Eye (tissue), 1 donor: ENCODE measurements around the gene C13orf46.

Experiments used
- DNase-seq: peaks from one replicate; pipeline ENCODE4 v3.0.0-alpha.2; 2015

Gene C13orf46

DNA sequence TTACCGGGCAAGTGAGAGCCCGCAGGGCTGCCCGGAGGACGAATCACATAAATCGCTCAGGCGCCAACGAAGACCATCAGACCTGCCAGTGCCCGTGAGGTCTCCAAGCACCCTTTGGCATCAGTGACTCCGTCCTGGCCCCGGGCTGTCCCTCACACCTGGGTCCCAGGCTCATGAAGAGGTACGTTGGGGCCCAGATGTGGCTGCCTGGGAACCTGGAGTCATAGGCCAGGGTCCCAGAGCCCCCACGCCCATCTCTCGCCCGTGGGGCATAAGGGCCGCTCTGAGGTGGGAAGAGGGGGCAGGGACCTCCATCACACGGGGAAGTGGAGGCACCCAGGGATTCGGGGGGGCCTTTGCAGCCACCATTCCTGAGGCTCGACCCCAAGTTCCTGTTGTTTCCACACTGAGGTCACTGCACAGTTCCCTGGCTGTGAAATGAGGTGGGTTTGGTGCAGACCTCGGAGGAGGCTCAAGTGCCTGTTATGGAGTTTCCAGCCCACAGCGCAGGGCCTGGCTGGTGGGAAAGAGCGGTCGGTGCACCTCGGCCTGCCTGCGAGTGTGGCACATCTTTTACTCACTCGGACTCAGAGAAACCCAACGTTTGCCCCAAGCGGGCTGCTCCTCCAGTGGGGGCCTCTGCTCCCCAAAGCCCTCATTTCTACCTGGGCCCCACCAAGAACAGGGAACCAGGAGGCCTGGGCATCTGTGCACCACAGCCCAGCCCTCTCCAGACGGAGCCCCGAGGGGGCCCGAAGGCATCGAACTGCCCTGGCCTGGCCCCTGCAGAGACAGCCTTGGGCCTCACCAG, 35.9 kb upstream of the C13orf46 start:
- DNase-seq = no peak

DNA sequence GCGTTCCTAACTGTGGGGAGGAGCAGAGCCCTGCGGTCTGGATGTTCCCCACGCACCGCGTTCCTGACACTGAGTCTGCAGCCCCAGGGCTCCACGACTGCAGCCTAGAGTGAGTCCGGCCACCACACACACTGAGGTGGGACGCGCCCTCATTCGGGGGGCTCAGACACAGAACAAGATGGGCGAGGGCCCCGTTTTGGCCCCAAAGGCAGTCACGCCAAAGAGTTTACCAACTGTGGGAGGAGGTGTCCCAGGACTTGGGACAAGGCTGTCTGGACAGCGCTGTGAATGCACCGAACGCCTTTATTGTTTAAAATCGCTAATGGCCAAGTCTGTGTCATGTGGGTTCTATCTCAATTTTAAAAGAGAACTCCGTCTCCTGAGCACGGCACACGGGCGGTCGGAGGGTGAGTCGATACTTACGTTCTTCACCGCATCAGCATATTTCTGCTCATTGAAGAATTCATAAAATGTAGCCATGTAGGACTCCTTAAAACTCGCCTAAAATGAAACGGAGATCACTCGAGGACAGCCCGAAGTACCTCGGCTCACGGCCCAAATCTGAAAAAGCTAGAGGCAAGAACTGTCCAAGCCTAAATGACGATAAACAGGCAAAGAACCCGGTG, 35.2 kb upstream of the C13orf46 start:
- no peak for DNase-seq

DNA sequence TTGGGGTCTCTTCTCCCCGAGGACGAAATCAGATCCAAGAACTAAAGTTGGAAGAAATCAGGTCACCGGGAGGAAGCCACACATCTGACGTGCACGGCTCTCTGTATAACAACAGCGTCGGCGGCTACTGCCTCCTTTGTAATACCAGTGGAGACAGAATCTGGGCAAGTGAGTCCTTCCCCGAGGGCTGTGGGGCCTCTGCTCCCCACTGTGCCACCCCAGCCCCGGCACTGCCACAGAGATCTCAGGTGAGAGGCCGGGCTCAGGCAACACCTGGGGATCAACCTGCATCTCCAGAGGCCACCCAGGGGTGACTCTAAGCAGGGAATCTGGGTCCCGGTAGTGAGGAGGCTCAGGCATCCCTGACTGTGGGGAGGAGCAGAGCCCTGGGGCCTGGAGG, 33.7 kb upstream of the C13orf46 start:
- no peak for DNase-seq

GRCh38 chr13:114005206-114005724, 31.4 kb upstream of the C13orf46 start:
- DNase-seq = no peak

GRCh38 chr13:114004420-114005205, 30.7 kb upstream of the C13orf46 start:
- DNase-seq = no peak

DNA sequence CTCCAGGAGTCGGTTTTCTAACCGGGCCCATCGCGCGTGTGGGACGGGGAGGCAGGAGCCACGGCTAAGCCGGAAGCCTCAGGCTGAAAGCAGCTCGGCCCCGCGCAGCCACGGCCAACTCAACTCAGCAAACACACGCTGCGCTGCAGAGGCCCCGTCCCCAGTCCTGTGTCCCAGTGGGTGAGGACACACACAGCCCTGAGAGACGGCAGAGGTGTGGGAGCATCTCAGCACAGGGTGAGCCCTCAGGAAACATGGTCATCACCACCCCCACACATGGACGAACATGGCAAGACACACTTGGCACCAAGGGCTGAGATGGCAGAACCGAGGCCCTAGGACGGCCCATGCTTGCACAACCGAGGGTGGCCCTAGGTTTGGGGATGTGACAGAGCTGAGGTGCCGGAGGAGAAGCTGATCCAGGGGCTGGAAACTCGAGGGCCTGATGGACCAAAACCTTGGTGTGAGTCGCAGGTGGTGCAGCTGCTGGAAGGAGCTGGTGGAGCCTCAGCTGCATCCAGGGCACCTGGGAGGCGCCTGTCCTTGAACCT, 29.0 kb upstream of the C13orf46 start:
- no peak for DNase-seq

DNA sequence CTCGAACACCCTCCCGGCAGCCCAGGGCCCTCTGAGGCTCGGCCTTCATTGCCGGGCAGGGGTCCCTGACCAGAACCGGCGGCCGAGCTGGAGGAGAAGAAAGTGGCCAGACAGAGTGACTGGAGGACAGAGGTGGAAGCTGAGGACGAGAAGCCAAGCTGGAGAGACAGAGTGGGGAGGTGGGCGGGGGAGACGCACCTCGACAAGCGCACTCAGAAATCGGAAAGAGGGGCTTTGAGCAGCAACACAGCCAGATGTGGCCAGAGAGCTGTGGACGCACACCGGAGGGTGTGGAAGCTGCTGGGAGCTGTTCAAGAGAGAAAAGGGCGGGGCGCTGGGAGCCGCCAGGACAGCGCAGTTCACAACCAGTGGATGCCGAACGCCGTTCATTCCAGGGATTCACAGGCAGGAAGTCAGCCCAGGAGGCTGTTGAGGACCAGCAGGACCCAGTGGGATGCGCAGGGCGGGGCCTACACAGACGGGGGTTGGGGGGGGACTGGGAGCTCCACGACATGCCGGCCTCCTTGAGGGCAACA, 28.2 kb upstream of the C13orf46 start:
- no peak for DNase-seq

DNA sequence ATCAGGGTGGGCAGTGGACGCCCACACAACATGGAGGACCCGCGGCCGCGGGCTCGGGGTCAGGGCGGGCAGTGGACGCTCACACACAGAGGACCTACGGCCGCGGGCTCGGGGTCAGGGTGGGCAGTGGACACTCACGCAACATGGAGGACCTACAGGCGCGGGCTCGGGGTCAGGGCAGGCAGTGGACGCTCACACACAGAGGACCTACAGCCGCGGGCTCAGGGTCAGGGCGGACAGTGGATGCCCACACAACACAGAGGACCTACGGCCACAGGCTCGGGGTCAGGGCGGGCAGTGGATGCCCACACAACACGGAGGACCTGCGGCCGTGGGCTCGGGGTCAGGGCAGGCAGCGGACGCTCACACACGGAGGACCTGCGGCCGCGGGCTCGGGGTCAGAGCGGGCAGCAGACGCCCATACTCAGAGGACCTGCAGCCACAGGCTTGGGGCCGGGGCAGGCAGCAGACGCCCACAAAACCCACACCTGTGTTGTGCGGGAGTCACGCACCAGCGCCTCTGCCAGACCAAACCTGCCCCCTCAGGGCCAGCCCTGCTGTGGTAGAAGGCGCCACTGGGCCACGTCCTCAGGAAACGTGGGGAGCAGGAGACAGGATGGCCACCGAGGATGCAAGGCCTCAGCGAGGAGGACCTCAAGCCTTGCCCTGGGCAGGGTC, 27.6 kb upstream of the C13orf46 start:
- no peak for DNase-seq

- no peak for DNase-seq
Observed at GRCh38 chr13:114000151-114001040, 26.5 kb upstream of the C13orf46 start.

GRCh38 chr13:113999618-113999910, 25.7 kb upstream of the C13orf46 start:
- DNase-seq = no peak

DNA sequence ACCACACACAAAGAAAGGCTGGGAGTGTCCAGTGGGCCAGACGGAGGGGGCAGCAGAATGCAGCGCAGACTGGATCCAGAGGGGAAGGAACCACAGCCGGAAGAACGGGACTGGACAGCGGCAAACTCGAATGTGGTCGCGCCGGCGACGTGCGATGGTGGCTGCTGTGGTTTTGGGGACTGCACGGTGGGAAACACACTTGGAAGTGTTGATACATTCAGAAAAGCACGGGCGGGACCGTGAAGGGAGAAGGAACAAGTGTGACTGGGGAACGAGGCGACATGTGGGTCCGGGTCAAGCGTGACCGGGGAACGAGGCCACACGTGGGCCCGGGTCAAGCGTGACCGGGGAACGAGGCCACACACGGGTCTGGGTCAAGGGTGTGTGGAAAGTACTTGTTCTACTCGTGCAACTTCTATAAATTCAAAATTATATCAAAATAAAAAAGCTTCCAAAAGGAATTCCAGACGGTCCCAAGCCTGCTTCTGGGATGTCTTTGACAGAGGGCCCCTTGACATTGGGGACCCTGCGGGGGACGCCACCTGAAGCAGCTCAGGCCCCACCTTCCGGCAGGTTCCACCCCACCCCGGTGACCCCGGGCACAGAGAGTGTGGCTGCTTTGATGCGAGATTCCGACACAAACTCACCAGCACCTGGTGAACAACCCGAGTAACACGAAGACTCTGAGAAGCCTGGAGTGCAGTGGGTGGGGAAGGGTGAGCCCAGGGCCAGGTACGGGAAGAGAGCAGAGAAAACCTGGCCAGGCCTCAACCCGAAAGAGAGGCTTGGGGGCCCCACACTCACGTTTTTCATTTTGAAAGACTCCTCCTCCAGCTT, 25.1 kb upstream of the C13orf46 start:
- no peak for DNase-seq

- peak; percentile 63 for DNase-seq
Observed at GRCh38 chr13:113997845-113998751, 24.2 kb upstream of the C13orf46 start.

GRCh38 chr13:113996912-113997745, 23.3 kb upstream of the C13orf46 start:
- DNase-seq = no peak

DNA sequence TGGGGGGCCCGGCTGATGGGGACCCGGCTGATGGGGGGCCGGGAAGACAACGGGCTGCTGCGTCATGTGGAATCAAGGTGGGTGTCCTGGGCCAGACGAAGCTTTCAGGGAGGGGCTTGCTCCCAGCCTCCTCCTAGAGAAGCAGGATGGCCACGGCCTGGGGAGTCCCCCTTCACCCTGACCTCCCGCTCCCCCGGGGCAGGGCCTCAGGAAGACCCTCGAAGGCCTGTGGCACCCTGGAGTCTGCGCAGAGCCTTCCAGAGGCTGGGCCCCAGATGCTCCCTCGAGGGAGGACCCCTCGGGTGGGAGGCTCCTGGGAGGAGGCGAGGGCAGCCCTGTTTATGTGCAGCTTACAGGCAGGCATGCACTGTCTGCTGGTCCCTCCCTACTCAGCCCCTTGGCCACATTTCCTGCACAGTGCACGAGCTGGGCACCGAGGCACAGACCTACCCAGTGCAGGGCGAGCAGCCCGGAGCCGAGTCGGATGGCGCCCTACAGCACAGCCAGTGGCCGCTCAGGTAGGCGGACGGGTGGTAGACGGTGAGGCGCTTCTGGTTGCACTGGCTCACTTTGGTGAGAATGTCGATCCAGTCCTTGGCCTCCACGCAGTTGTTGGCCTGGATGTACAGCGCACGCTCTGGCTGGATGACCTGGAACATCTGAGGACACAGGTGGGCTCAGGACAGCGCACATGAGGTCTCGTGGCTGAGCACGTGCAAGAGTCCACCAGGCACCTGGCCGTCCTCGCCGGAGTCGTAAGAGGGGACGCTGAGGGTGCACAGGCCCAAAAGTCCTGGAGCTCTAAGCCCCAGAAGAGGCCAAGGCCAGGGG, 22.4 kb upstream of the C13orf46 start:
- DNase-seq = no peak

DNA sequence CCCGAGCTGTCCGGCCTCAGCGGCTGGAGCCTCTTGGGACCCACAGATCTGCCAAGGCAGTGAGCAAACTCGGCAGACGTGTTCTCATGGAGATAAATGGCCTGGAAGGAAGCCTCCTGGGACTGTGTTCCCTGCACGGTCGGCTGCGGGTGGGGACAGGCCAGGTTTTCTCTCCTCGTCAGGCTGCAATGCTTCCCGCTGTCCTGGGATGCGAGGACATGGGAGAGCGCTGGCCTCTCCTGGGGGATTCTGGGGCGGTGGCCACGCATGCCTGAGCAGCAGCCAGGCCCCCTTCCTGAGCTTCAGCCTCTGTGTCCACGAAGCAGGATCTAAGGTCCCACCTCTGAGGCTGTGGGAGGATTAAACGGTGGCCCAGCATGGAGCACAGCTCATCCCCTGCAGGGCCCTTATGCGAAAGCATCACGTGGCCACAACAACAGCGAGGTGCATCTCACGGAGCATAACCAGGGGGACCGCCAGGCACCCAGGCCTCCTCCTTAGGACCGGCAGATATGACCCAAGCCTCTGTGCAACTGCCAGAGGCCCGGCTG, 21.2 kb upstream of the C13orf46 start:
- peak; percentile 50 for DNase-seq

DNA sequence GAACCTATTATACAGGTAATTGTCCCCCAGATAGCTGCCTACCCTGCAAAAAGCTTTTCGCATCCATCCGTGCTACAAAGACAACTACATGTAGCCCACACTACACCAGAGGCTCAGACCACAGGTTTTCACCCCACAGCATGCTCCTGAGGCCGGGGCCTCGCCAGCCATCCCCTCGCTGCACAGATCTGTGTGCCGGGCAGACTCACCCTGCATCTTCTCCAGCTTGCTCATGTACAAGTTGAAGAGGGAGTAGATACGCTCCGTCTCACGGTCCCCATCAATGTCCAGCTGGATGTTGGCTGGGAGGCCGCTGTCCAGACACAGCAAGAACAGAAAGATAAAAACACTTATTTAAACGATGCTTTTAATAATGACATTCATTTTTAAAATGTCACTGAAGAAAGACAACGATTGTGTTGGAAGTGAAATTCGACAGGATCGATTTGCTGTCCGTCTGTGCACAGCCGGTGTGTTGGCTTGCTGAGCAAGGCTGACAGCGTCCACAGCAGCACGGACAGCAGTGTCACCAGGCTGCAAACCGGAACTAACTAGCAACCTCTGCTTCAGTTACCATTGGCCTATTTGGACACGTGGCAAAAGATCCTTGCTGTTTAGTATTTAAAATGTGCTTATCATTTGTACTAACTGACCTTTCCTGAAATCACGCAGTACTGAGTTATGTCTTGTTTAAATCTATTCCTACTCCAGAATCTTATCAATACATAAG, 18.6 kb upstream of the C13orf46 start:
- peak; percentile 23 for DNase-seq
